Dermis blood vessel endothelial cell (primary cell): ENCODE measurements around the gene PRR23B. TPM values are rescaled to one million over a fixed set of nuclear protein-coding genes. Genes with fewer than 3 reads are reported as not detected.
"Not testable (repeated sequence)": the region's sequence is repeated elsewhere in the genome, so short reads cannot be mapped to it uniquely, and the experiment has no call there.

ENCODE experiments used
- DNase-seq: peaks from one replicate; pipeline ENCODE4 v3.0.0; 2010
- total RNA-seq: library from RNA; depleted of rRNA; stranded (reverse); fragments of >200 nt; gene quantifications from 2 replicates; pipeline ENCODE4 v1.2.3, GENCODE V29; 2014

Gene PRR23B
- total RNA-seq: not detected in 2 replicates

- DNase-seq: no peak
Measured at GRCh38 chr3:139020868-139021234, at the start of gene PRR23B. Gene PRR23B, minus strand, starts transcription at chr3:139020926. Its CDS starts 265 bp downstream, at chr3:139020661.

DNA sequence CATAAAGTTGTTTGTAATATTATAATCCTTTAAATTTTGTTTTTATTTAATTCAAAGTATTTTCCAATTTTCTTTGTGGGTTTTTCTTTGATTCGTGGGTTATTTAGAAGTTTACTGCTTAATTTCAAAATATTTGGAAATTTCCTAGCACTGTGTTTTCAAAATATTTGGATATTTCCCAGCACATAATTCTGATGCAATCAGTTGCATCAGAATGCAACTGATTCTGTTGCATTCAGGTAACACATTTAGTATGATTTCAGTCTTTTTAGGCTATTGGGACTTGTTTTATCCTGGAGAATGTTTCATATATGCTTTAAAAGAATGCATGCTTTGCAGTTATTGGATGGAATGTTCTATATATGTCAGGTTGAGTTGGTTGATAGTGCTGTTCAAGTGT, 42.2 kb upstream of the PRR23B start:
- DNase-seq: no peak

DNA sequence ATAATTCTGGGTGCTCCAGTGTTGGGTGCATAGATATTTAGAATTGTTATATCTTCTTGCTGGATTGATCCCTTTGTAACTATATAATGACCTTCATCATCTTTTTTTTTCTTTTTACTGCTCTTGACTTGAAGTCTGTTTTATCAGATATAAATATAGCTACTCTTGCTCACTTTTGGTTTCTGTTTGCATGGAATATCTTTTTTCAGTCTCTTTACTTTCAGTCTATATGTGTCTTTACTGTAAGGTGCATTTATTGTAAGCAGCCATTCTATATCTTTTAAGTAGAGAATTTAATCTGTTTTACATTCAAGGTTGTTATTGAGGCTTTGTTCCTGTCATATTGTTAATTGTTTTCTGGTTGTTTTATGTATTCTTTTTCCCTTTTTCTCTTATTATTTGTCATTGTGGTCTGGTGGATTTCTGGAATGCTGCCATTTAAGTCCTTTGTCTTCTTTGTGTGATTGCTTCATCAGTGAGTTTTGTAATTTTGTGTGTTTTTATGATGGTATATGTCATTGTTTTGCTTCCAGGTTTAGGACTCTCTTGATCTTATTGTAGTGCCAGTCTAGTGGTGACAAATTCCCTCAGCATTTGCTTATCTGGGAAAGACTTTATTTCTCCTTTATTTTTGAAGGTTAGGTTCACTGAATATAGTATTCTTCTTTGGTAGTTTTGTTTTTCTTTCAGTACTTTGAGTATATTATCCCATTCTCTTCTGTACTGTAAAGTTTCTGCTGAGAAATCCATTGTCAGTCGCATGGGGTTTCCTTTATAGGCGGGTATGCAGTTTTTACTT, 32.3 kb upstream of the PRR23B start:
- DNase-seq: no peak

DNA sequence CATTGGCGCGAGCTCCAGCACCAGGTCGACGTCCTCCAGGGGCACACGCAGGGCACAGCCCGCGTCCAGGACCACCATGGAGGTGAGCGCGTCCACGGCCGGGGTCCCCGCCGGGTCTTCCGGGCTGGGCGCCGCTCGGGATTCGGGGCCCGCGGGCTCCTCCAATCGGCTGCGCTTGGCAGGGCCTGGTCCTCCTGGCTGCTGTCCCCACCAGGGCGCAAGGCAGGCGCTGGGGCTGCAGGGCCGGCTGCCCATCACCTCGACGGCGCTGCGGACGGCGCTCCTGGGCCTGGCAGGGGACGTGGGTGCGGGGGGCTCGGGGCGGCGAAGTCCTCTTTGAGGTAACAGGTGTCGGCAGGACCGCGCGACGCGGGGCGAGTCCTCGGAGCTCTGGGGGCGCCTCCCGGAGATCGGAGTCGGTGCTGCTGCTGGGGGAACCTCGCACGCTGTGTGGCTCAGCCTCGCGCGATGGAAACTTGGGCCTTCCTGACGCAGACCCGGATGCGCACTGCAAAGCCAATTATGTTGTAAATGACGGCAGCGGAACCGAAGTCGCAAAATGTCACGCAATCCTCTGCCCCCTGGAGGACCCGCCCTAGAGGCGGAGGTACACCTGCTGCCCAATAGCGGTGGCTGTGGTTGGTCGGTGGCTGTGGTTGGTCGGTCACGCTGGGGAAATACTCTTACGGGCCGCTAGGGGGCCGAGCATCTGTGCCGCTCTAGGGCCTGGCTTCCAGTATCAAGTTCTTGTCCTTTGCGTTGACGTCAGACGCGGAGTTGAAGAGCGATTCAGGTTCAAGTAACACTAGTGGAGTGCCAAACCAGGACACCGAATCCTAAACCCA, 23.9 kb upstream of the PRR23B start, which contains the start of gene PRR23C:
PRR23C (minus strand) TSS at position 527 of the 845 bp plus-strand sequence; CDS start at position 255, 272 bp downstream.
- DNase-seq: no peak

- DNase-seq: no peak
Measured at GRCh38 chr3:139043554-139044365, 23.0 kb upstream of the PRR23B start.

DNA sequence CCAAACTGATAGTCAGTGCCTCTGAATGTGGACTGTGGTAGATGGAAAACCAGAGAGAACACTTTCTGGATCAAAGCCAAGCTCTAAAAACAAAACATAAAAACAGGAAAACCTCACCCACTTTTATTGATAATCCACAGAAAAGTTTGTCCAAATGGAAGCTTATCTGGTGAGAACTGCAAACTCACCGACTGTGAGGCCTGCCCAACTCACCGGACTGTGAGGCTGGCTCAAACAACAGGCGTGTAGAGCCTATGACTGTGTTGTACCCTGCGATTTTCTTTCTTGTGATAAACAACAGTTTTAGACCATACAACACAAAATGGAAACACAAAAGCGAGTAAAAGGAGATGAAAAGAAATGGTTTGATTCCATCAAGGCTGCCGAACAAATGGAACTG, 16.8 kb upstream of the PRR23B start:
- DNase-seq: no peak

DNA sequence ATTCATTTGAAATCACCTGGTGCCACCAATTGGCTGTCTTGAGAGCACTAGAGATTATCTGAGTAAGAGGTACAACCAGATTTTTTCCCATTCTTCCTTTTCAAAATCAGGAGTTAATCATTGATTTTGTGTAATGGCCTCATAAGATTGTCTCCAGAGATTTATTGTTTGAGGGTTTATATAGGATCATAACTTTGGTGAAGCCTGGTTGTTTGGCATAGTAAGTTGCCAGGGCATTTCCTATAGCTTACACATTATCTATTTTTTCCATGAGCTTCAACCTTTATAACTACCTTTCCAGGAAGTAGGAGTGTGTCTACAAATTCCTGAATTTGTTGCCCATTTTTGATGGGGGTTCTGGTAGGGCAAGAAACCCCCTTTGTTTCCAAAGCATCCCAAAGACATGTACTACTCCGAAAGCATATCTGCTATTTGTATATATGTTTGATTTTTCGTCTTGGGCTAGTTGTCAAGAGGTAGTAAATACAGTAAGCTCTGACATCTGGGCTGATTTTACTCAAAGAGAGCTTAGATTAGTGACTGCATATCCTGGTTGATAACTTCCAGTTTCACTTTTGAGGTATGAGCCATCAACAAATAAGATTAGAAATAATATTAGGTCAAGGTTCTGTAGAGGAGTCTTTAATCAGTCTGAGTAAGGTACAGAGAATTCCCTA, 11.7 kb upstream of the PRR23B start:
- DNase-seq: no peak

GRCh38 chr3:139030576-139030975, 9.8 kb upstream of the PRR23B start:
- not testable (repeated sequence) for DNase-seq

GRCh38 chr3:139024968-139025367, 4.2 kb upstream of the PRR23B start:
- DNase-seq: no peak

DNA sequence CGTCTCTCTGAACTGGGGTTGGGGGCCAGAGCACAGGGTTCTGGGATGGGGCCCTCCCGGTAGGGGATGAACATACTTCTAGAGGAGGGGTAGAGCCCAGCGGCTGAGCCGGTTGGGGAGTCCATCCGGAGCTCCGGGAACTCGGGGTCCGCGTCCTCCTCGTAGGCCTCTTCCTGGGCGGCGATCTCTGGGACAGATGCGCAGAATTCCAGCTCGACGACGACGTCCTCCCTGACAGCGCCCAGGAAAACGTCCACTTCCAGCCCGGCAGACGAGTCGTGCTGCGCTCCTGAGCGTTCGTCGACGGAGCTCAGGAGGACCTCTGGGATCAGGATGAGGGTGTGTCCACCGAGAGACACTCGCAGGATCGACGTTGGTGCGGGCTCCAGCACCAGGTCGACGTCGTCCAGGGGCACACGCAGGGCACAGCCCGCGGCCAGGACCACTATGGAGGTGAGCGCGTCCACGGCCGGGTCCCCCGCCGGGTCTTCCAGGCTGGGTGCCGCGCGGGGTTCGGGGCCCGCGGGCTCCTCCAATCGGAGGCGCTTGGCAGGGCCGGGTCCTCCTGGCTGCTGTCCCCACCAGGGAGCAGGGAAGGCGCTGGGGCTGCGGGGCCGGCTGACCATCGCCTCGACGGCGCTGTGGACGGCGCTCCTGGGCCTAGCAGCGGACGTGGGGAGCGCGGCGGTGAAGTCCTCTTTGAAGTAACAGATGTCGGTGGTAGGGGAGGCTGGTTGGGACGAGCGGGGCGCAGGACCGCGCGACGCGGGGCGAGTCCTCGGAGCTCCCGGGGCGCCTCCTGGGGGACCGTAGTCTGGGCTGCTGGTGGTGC, 474 bp downstream of the PRR23B start:
- no peak for DNase-seq

DNA sequence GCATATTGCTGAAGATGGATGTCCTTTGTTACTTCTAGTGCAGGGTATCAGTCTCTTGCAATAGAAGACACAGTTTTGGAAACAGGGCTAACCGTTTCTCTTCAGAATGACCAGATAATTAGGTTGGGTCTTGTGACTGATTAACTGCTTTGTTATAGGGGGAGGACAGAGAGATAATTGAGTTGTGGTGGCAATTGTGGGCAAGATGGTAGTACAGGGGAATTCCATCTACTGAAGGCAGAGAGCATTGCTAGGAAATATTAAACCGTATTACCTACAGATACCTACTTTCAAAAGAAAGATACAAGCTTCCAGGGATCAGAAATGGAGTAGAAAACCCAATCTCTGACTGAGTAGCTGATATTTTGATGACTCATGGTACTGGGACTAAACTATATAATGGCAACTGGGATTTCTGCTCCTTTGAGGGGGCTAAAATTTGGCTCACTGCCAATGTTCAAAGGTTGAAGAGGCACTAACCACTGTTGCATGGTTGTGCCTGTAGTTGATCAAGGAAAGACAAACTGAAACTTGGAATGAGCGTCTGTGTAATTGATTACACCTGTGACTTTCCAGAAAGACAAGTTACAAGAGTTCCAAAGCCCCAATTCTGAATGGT, 4.2 kb downstream of the PRR23B start:
- no peak for DNase-seq

DNA sequence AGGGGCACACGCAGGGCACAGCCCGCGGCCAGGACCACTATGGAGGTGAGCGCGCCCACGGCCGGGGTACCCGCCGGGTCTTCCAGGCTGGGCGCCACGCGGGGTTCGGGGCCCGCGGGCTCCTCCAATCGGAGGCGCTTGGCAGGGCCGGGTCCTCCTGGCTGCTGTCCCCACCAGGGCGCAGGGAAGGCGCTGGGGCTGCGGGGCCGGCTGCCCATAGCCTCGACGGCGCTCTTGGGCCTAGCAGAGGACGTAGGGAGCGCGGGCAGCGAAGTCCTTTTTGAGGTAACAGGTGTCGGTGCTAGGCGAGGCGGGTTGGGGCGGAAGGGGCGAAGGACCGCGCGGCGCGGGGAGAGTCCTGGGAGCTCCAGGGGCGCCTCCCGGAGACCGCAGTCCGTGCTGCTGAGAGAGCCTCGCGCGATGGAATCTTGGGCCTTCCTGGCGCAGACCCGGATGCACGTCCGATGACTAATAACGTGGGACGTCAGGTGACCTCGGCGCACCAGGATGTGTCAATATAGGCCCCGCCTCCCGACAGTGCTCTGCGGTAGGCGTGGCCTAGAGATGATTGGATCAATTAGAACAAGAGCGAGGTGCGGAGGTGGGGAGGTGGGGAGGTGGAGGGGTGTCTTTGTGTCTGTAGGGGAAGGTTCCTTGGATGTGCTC, 14.5 kb downstream of the PRR23B start, which contains the start of gene PRR23A:
PRR23A (minus strand) TSS at position 218 of the 666 bp plus-strand sequence; CDS start at position 218, 0 bp downstream.
- DNase-seq: no peak

GRCh38 chr3:139005356-139005993, 15.3 kb downstream of the PRR23B start:
- no peak for DNase-seq

DNA sequence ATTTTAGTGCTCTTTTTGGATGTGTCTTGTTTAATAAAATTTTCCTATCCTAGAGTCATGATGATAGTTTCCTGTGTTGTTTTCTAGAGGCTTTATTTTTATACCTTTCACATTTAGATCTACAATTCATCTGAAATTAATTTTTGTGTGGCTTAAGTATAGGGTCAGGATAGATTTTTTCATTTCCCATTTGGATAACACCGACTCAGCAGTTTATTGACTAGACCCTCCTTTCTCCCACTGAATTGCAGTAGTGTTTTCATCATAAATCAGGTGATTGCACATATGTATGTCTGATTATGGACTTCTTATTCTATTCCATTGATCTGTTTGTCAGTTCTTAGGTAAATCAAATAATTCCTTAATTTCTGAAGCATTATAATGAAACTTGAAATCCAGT, 25.0 kb downstream of the PRR23B start:
- no peak for DNase-seq

DNA sequence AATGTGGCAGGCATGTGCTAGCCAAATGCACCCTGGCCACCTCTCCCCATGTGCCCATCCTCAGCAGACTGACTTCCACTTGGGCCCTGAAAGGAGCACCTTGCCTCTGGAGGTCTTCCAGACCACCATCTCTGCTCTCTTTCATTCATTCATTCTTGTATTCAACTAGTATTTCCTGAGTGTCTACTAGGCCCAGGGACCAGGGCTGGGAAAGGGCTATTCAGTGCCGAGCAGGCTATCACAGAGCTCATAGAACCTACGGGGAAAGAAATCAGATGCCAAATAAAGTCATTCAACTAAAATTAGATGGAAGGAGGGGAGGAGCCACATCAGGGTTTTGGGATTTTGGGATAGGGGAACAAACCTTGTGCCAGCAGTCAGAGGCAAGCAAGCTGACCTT, 33.5 kb downstream of the PRR23B start:
- no peak for DNase-seq

GRCh38 chr3:138985932-138986331, 34.8 kb downstream of the PRR23B start:
- DNase-seq: no peak

DNA sequence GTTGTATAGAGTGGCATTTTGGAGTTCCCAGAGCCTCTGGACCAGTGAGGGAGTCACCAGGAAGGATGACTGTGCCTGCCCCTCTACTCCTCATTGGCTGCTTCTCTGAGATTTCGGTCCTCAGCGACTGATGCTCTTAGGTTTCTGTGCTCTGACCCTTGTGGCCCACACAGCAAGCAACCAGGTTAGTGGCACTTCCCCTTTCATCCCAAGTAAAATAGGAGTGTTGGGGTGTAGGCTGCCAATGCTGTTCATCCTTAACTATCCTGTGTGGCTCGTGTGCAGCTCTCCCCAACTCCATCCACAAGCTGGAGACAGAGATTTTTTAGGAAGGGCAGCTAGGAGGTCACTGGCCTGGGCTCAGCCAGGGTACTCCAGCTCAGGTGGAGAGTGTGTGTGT, 35.9 kb downstream of the PRR23B start:
- DNase-seq: no peak

DNA sequence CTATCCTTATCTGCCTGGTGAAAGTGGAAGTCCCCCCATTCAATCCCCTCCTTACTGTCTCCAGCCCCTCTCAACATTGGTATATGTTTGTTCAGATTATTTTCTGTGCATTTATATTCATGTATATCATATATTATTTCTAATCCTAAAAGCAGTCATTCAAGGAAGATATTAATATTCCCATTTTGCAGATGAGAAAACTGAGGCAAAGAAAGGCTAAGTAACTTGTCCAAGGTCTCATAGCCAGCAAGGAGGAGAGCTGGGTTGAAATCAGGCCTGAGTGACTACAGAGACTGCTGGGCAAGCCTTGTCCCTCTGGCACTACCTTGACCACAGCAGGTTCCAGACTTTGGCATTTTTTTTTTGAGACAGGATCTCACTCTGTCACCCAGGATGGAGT, 44.7 kb downstream of the PRR23B start:
- no peak for DNase-seq

DNA sequence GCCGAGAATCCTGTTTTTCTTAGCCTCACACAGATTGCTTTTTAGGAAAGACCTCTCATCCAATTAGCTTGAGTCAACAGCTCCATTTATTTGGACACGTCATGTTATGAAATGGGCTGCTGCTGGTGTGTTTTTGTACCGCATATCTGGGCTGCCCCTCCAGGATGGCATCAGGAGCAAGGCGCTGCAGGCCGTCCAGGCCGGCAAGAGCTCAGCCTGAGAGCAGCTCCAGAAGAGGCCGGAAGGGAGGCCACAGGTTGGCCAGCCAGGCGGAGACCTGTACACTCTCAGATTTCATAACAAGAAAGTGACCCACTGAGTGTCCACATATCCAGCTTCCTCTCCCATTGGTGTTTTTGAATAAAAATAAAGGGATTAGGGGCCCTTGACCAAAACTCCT, 45.4 kb downstream of the PRR23B start:
- DNase-seq: no peak

DNA sequence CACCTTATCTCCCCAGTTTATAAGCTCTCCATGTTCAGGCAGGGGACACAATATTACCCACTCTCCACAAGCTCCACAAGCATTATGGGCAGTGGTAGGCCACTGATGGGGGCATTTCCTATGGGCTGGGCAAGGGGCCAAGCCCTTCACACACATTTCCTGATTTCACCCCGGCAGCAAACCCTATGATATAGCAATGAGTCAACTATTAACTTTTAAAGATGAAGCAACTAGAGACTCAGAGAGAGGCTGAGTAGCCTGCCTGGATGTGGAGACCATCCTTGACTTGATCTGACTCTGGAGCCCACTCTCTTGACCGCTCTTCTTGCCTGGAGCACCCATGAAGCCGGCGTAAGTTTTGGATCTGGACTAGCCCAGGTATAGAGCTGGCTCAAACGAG, 46.3 kb downstream of the PRR23B start:
- peak; percentile 14 for DNase-seq
